GM12878 (cell line): ENCODE measurements around the gene LRRC3C. TPM values are rescaled to one million over a fixed set of nuclear protein-coding genes. Genes with fewer than 3 reads are reported as not detected.

ENCODE experiments used
- ATAC-seq: fragments of 200-7000 bp; cut with Tn5 transposase; 3 replicates; pipeline ENCODE4 v1.9.1; 2020; ENCODE audit warnings: mild to moderate bottlenecking, moderate library complexity
- BruUV-seq: library from RNA; stranded (reverse); fragments of 400-500 nt; replicated peaks from 2 replicates; lab custom pipeline; 2021; lab: Mats Ljungman, UMichigan
- CTCF ChIA-PET: fragments of 300-600 bp; sonication (Branson Sonifier 250); formaldehyde crosslinking; extraction: SDS; loops from one replicate; lab custom pipeline; 2021; ENCODE audit warnings: inconsistent platforms; lab: Yijun Ruan, JAX
- POLR2A ChIA-PET: fragments of 350-600 bp; formaldehyde crosslinking; extraction: SDS; loops from one replicate; lab custom pipeline; 2021; ENCODE audit warnings: inconsistent platforms; lab: Charles Lee
- RAD21 ChIA-PET: fragments of 300-600 bp; sonication (Branson Sonifier 250); formaldehyde crosslinking; loops from one replicate; lab custom pipeline; 2023; ENCODE audit warnings: antibody characterized with exemption; ENCODE audit not compliant: unreplicated experiment; lab: Charles Lee
- SMC1A ChIA-PET: fragments of 300-600 bp; sonication (Branson Sonifier 250); formaldehyde crosslinking; loops from one replicate; lab custom pipeline; 2023; ENCODE audit not compliant: unreplicated experiment, uncharacterized antibody; lab: Charles Lee
- DNase-seq: peaks from one replicate; pipeline ENCODE4 v3.0.0-alpha.2; 2011; ENCODE audit warnings: low read depth, low spot score
- FAIRE-seq: peaks from 3 replicates; lab custom pipeline; 2011; peaks lifted over from hg19 to GRCh38; lab: Jason Lieb, UNC
- H2AFZ ChIP-seq: 2 replicates; pipeline ENCODE4 v1.6.0; 2011; ENCODE audit warnings: low read depth, low read length, control low read depth; ENCODE audit not compliant: control insufficient read depth
- H3K27ac ChIP-seq: 2 replicates; pipeline ENCODE4 v1.5.1; 2011; ENCODE audit warnings: control low read depth; ENCODE audit not compliant: control insufficient read depth, insufficient read depth
- H3K27me3 ChIP-seq, 2 experiments: replicated peaks in 1 of 2; 2 replicates each; pipeline versions ENCODE4 v1.6.0 to v1.6.1; 2011; ENCODE audit warnings: low read length in 1 of 2; ENCODE audit not compliant: control insufficient read depth in 2 of 2, insufficient read depth in 2 of 2
- H3K36me3 ChIP-seq, 2 experiments: 2 replicates each; pipeline ENCODE4 v1.5.1; 2011; ENCODE audit warnings: low read length in 1 of 2; ENCODE audit not compliant: control insufficient read depth in 2 of 2, insufficient read depth in 2 of 2
- H3K4me1 ChIP-seq: 2 replicates; pipeline ENCODE4 v1.6.1; 2011; ENCODE audit warnings: mild to moderate bottlenecking, low read length, moderate library complexity, mixed read lengths; ENCODE audit not compliant: control insufficient read depth, insufficient read depth
- H3K4me2 ChIP-seq: 2 replicates; pipeline ENCODE4 v1.6.0; 2011; ENCODE audit warnings: control low read depth; ENCODE audit not compliant: control insufficient read depth, insufficient read depth
- H3K4me3 ChIP-seq: fragments of 200-600 bp; sonication (generic); 2 replicates; pipeline ENCODE4 v1.5.1; 2016
- H3K79me2 ChIP-seq: 2 replicates; pipeline ENCODE4 v1.6.0; 2011; ENCODE audit warnings: low read length; ENCODE audit not compliant: control insufficient read depth, insufficient read depth
- H3K9ac ChIP-seq: 2 replicates; pipeline ENCODE4 v1.8.0; 2011; ENCODE audit warnings: low read length, control low read depth, mixed read lengths; ENCODE audit not compliant: control insufficient read depth, insufficient read depth
- H3K9me3 ChIP-seq: replicated peaks from 3 replicates; pipeline ENCODE4 v1.5.1; 2011; ENCODE audit warnings: mild to moderate bottlenecking, low read length; ENCODE audit not compliant: control insufficient read depth, insufficient read depth
- H4K20me1 ChIP-seq: 2 replicates; pipeline ENCODE4 v1.6.0; 2011; ENCODE audit not compliant: control insufficient read depth, insufficient read depth
- FOXM1 ChIP-seq: IDR thresholded peaks from 2 replicates; pipeline ENCODE4 v1.6.1; 2012; ENCODE audit warnings: low read depth, mild to moderate bottlenecking, inconsistent platforms, low read length, moderate library complexity
- HDAC6 ChIP-seq: fragments of 200-600 bp; sonication (generic); IDR thresholded peaks from one replicate; pipeline ENCODE4 v1.8.0; 2017; ENCODE audit warnings: antibody characterized with exemption; ENCODE audit not compliant: unreplicated experiment
- IKZF1 ChIP-seq: fragments of 450-650 bp; conservative IDR thresholded peaks from 2 replicates; pipeline ENCODE4 v1.6.1; 2017; ENCODE audit warnings: antibody characterized with exemption, mild to moderate bottlenecking
- KDM1A ChIP-seq: fragments of 200-600 bp; sonication (generic); IDR thresholded peaks from 2 replicates; pipeline ENCODE4 v1.6.1; 2016; ENCODE audit warnings: borderline replicate concordance
- KLF5 ChIP-seq: fragments of 450-650 bp; IDR thresholded peaks from 2 replicates; pipeline ENCODE4 v1.6.1; 2014; ENCODE audit warnings: mild to moderate bottlenecking; ENCODE audit not compliant: partially characterized antibody
- MYB ChIP-seq: fragments of 150-350 bp; IDR thresholded peaks from 2 replicates; pipeline ENCODE4 v1.6.1; 2014; ENCODE audit warnings: mild to moderate bottlenecking, low read depth, low read length, borderline replicate concordance
- NFYA ChIP-seq: IDR thresholded peaks from 2 replicates; pipeline ENCODE4 v1.6.1; 2011; ENCODE audit warnings: low read depth, mild to moderate bottlenecking, low read length, improper control_type of control experiment, borderline replicate concordance
- NFYB ChIP-seq: IDR thresholded peaks from 2 replicates; pipeline ENCODE4 v1.6.1; 2011; ENCODE audit warnings: low read depth, mild to moderate bottlenecking, low read length, improper control_type of control experiment, moderate library complexity; ENCODE audit not compliant: insufficient read depth
- PAX5 ChIP-seq: IDR thresholded peaks from 2 replicates; pipeline ENCODE4 v1.6.1; 2011; ENCODE audit warnings: low read depth, low read length, borderline replicate concordance
- PML ChIP-seq: IDR thresholded peaks from 2 replicates; pipeline ENCODE4 v1.6.1; 2012; ENCODE audit warnings: low read length, inconsistent platforms
- PRDM15 ChIP-seq: fragments of 450-650 bp; formaldehyde crosslinking; IDR thresholded peaks from 2 replicates; pipeline ENCODE4 v1.4.0; 2020; ENCODE audit warnings: mild to moderate bottlenecking, moderate library complexity
- RAD21 ChIP-seq: IDR thresholded peaks from 2 replicates; pipeline ENCODE4 v1.6.1; 2011; ENCODE audit warnings: mild to moderate bottlenecking, low read depth, low read length, moderate library complexity; ENCODE audit not compliant: insufficient read depth
- RUNX3 ChIP-seq: IDR thresholded peaks from 2 replicates; pipeline ENCODE4 v1.6.1; 2012; ENCODE audit warnings: low read length, inconsistent platforms
- SUPT20H ChIP-seq: IDR thresholded peaks from 2 replicates; pipeline ENCODE4 v1.6.1; 2011; ENCODE audit warnings: low read depth, mild to moderate bottlenecking, low read length, moderate library complexity, borderline replicate concordance; ENCODE audit not compliant: control insufficient read depth
- TBL1XR1 ChIP-seq: IDR thresholded peaks from 2 replicates; pipeline ENCODE4 v1.6.1; 2012; ENCODE audit warnings: low read depth, low read length, improper control_type of control experiment
- WGBS: methylation state at CpG from one replicate; pipeline ENCODE4 v1.1.6; 2016; ENCODE audit warnings: low lambda C conversion rate; ENCODE audit not compliant: insufficient replicate concordance, insufficient coverage; ENCODE audit errors: missing lambda C conversion rate; 5-methylcytosine and 5-hydroxymethylcytosine counted together
- in situ Hi-C: fragments of 300-500 bp; cut with MboI; formaldehyde crosslinking; loops from 9 replicates; pipeline ENCODE4 v1.14.3; 2018; ENCODE audit warnings: mixed read lengths
- intact Hi-C: fragments of 100-400 bp; cut with micrococcal nuclease; formaldehyde crosslinking; loops from one replicate; pipeline ENCODE4 v1.14.2; 2022; ENCODE audit not compliant: unreplicated experiment
- polyA plus RNA-seq, 11 experiments: library from polyadenylated mRNA; depleted of rRNA in 4 of 11; unstranded in 6 of 11; stranded (reverse) in 5 of 11; fragments of >200 nt; fragmentation: Nextera tagmentation in 4 of 11; fragmentation: Illumina TruSeq in 1 of 11; extraction: Ambion mirVana in 4 of 11; extraction: Trizol in 1 of 11; gene quantifications; 1 replicate in 1 of 11; 2 replicates in 10 of 11; pipeline versions ENCODE4 v1.2.1 to v1.2.3, GENCODE V29; 2011 to 2016; ENCODE audit warnings: inconsistent platforms in 2 of 11, missing spikeins in 2 of 11, low read depth in 1 of 11
- total RNA-seq, 4 experiments: library from RNA; depleted of rRNA in 3 of 4; stranded (reverse); fragments of >200 nt in 3 of 4; fragmentation: Illumina TruSeq in 1 of 4; extraction: Trizol in 1 of 4; gene quantifications; 2 replicates each; pipeline versions ENCODE4 v1.2.1 to v1.2.3, GENCODE V29; 2013 to 2021

Gene LRRC3C
- total and polyA plus RNA-seq, 10 of the 15 experiments (the other 5 are each of a cell fraction or from before 2014, with no cell fraction given): not detected

GRCh38 chr17:39939588-39940419 lies 12.3 kb downstream of the LRRC3C start:
- H3K79me2 ChIP-seq: no peaks in the 10 kb centered on the region
- ChIA-PET SMC1A (interaction anchor here (0.9 to 5.5 kb wide), 18 partner anchors 11 to 184 kb away, joined by 3 to 46 read pairs (median 6); partner anchors contain the start of genes GSDMB, LRRC3C, ORMDL3 and PSMD3), RAD21 (interaction anchor here (0.6 to 4.6 kb wide), 14 partner anchors 10 to 362 kb away, joined by 3 to 39 read pairs (median 6); partner anchors contain the start of genes LRRC3C, ORMDL3 and PSMD3), POLR2A (interaction anchor here (0.5 to 4.8 kb wide), 12 partner anchors 10 to 165 kb away, joined by 3 to 64 read pairs (median 4); partner anchors contain the start of genes LRRC3C, ORMDL3 and PSMD3), CTCF (interaction anchor here (0.7 to 5.5 kb wide), 15 partner anchors 10 to 186 kb away, joined by 3 to 98 read pairs (median 5); partner anchors contain the start of genes ORMDL3, PSMD3 and ZPBP2)
- no peak overlapping the region for H3K4me3 ChIP-seq
- ATAC-seq (peak; percentile 88), DNase-seq (peak; percentile 71), FAIRE-seq (peak; percentile 95)
- H3K9ac ChIP-seq: 0 out of 2 replicates have a peak overlapping the region, but pooled peaks have one; percentile 30
- no peaks in the 10 kb centered on the region for H3K36me3 ChIP-seq
- intact Hi-C loops: loop anchor here (1.0 to 2.0 kb wide), 2 partner anchors 19 to 40 kb away; partner anchors contain the start of gene PSMD3
- in situ Hi-C loops: no loop called here
- 8% methylated on average over 6 of the region's 6 CpGs for WGBS
- H3K9me3 ChIP-seq: no peaks in the 10 kb centered on the region
- no peaks in the 10 kb centered on the region for H4K20me1 ChIP-seq
- H3K27me3 ChIP-seq: no peaks in the 10 kb centered on the region
- BruUV-seq: TSS peak; percentile 93
- H3K27ac ChIP-seq: peak overlapping the region; percentile 23
- H3K4me2 ChIP-seq: peak overlapping the region; percentile 5
- H2AFZ ChIP-seq: peak overlapping the region; percentile 3; the same call in 1 of the 2 replicates
- H3K4me1 ChIP-seq: peaks cover 17% of the 10 kb centered on the region
- TF ChIP-seq PRDM15 (CRISPR knock-in tag) (no peak), RUNX3 (peak; percentile 92), FOXM1 (peak; percentile 59; the same call in 1 of the 2 replicates), MYB (no peak), IKZF1 (peak; percentile 76), RAD21 (peak; percentile 31; the same call in 1 of the 2 replicates), PML (no peak), SUPT20H (no peak), KDM1A (no peak), NFYB (no peak), KLF5 (no peak), NFYA (no peak), TBL1XR1 (no peak), PAX5 (peak; percentile 22; the same call in 1 of the 2 replicates), HDAC6 (no peak)
